Measurements from ENCODE around the gene SHISA3.

Gene SHISA3

DNA sequence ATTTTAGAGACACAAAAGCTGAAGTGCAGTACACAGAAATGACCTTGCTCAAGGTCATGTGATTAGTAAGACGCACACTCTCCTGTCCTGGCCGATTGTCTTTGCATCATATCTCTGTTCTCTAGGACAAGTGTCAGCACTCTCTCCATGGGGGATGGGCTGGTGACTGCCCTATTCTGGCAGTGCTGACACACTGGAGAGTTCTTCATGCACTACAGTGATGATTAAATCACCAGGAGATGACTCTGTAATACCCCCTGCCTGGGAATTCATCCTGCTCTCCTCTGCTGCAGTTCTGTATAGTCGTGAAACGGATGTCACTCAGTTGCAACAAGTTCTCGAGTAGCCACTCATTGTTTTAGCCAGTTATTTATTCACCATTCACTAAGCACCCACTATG lies 5.3 kb upstream of the SHISA3 start:
- no peak for DNase-seq (ENCODE audit: low spot score)

DNA sequence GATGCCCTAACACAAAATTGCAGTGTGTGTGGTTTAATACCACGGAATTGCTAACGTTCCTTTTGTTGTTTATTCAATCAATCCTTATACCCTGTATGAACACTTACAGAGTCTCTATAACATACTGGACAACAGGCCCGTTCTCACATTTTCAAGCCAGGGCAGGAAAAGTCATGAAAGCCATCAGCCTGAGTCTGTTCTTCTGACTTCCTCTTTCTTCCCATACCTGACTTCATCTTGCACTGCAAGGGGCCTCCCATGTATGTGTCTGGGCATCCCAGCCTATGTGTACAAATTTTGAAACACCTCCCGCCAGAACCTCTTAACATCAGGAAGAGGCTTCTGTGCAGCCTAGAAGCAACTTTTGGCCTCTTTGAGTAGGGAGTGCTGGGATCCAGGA lies 4.9 kb upstream of the SHISA3 start:
- DNase-seq (ENCODE audit: low spot score), result no peak

DNA sequence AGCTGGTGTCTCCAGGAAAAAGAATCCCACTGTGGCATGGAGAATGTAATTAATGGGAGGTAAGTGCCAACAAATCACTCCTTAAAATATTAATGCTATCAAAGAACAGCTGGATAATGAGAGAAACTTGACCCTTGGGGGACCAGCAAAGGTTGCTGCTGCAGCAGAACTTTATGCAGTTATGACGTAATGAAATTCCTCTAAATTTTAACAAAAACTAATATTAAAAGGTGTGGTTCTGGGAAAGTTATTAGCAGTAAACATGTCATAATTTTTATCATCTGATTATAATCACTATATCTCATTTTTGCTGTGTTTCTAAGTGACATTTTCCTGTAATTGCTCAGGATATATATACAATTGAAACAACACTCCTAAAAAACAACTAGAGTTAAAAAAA lies 1.7 kb upstream of the SHISA3 start:
- DNase-seq (ENCODE audit: low spot score), result no peak

DNA sequence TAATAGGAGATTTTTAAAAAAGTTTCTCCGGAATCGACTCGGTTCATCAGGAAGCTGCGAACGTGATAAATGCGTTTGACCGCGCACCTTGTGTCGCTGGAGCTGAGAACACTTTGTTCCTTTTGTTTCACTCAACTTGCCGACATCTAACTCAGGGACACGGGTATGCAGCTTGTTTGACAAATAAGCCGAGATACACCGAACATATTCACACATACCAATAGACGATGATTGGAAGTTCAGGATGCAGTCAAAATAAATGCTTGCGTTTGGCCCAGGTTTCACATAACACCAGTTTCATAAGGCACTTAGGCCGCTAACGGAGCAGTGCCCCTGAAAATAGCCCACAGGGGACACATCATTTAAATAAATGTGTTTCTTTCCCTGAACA lies 932 bp upstream of the SHISA3 start:
- DNase-seq (ENCODE audit: low spot score), result no peak

DNA sequence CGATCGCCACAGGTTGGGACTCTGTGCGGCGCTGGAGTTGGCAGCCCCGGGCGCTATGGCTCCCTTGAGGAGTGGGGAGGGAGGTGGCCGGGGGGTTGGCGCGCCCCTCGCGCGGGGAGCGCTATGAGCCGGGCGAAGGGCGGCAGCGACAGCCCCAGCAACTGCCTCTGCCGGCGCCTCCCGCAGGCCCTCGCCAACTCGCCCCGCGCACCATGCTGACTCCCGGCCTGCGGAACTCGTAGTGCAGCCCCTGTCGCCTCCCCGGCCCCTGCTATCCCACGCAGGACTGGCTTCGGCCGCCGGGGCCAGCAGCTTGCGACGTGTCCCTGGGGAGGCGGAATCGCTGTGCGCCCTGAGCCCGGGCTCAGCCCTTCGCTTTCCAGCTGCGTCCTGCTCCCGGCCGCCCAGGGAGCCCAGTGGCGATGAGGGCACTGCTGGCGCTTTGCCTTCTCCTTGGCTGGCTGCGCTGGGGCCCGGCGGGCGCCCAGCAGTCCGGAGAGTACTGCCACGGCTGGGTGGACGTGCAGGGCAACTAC lies 415 bp downstream of the SHISA3 start:
- DNase-seq (ENCODE audit: low spot score), result no peak

DNA sequence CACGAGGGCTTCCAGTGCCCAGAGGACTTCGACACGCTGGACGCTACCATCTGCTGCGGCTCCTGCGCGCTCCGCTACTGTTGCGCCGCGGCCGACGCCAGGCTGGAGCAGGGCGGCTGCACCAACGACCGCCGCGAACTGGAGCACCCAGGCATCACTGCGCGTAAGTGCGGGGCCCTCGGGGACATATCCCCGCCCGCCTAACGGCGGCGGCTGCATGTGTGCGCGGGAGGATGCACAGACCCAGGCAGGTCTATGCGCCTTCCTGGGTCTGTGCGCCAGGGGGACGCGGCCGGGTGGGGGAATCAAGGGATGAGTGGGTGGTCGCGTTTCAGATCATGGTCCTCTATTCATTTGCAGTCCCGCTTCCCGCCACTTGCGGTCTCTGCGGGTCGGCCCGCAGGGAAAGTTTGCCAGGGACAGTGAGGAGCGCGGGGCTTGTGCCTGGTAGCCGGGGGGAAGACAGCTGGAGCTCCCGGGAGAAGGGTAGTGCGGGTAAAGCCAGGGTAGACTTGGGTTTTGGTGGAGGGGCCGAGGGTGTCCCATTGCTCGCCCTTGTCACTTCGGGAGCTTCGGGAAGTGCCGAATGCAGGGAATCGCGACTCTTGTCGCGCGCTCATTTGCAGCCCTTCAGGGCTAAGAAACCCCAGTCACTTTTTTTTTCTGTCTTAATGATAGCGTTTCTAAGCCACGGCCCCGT lies 1.0 kb downstream of the SHISA3 start:
- DNase-seq (ENCODE audit: low spot score), result no peak

DNA sequence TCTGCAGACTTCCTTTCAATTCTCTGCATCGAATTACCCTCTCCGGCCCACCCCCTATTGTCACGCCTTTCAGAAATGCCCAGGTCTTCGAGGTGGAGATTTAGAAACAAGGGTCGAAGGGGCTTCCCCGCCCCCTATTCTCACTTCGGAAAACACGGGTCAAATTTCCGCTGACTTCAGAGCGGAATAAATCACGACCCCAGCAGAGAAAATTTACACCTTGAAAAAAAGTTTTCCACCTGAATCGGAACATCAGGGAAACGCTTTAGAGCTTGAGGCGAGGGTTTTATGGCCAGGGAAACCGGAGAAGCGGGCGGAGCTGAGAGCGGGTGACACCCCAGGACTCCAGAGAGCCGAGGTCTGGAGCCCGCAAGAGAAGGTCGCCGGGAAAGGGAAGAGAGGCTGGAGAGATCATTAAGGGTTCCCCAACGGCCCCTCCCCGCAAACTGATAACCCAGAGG lies 1.6 kb downstream of the SHISA3 start:
- no peak for DNase-seq (ENCODE audit: low spot score)

DNA sequence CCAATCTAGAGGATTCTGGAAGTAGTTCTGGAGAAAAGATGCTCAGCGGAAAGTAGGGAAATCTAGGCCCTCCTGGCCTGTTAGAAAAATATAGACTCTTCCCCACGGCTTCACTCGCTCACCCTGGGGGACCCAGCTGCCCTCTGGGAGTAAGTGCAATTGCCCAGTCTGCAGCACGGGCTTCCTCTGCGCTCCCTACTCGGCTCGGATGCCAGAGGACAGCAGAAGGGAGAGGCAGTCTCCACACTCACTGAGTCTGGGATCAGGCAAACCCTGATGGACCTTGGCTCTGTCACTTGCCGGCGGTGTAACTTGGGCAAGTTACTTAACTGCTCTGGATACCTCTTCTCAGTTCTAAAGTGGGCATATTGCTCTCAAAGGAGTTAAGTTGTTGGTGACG lies 2.1 kb downstream of the SHISA3 start:
- no peak for DNase-seq (ENCODE audit: low spot score)

DNA sequence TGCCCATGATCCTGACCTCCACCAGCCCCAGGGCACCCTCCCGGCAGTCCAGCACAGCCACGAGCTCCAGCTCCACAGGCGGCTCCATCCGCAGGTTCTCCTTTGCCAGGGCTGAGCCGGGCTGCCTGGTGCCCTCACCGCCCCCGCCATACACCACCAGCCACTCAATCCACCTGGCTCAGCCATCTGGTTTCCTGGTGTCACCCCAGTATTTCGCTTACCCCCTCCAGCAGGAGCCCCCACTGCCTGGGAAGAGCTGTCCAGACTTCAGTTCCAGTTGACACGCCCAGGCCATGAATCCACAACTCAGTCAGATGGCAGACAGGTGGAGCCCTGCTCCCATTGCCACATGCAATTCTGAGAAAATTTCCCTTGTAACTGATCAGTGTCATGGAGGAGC lies 3.9 kb downstream of the SHISA3 start:
- DNase-seq (ENCODE audit: low spot score), result no peak

DNA sequence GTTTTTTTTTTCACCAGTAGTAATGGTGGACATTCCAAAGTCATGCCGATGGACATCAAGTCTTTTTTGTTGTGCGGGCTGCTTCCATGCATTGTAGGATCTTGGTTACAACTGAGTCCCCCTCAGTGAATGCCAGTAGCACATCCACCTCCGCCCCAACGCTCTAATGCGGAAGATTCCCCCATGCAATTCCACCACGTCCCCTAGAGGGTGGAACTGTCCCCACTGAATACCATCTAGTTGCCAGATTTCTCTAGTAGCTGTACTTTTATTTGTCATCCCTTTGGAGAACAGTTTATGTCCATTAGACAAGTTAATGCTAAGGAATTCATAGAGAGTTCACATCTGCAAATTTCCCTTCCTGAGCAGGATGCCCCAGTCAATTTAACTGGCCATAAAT lies 6.7 kb downstream of the SHISA3 start:
- no peak for DNase-seq (ENCODE audit: low spot score)

DNA sequence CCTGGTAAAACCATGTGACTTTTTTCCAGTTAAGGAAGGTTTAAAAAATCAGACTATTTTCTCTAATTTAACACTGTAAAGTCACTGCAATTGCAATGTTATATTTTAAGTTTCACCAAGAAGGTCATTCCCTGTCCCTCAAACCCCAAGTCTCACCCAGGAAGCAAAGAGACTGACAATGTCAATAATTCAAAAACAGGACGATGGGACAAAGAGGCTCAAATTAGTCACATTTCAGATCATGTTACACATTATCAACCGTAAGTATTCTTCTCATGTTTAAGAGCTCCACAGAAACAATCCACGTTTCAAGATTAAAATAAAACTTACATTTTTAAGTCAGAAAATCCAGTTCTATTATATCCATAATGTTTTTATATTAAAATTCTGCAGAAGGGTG lies 13.2 kb downstream of the SHISA3 start:
- DNase-seq (ENCODE audit: low spot score), result no peak

DNA sequence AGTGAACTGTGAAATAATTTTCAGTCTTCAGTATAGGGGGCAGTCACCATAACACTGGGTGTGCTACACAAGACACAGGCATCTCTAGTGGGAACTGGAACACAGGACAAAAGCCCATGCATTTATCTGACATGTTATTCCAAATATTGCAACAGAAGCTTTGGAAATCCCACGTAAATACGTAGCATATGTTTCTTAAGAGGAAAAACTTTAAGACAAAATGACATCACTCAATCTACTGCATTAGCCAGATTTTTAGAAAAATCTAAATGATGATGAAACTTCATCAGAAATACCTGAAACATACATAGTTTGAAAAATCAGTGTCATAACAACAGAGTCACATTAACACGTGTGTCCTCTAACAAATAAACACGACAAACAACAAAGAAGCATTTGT lies 14.5 kb downstream of the SHISA3 start:
- no peak for DNase-seq (ENCODE audit: low spot score)

DNA sequence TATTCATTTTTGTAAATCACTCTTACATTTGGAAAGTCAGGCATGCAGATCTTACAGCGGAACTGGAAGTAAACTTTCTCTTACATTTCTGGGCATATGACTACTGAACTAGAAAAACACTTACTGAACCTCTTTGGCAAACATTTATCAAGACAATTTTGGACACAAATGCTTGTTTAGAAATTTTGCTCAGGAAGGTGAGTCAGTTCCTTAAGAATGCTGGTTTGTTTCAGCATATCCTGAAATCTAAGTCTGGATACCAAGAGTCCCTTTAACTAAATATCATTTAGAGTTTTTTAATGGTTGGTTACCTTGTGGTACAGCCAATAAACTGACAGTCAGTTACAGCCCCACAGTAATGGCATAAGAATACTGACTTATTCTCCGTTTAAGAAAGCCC lies 15.0 kb downstream of the SHISA3 start:
- no peak for DNase-seq (ENCODE audit: low spot score)

DNA sequence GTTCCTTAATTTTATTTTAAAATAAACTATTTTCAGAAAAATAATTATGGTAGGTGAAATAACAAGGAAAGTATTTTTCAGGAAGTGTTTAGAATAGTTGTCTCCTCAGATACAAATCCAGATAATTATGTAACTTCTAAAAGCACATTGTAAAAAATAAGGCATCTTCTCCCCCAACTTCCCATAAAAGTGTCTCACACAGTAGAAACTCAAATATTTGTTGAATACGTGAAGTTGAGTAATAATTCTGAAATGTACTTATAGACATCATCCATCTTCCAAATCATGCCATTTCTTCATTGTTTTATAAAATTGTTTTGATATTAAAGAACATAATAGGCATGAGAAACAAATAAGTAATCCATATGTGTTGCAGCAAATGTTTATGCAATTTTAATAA lies 18.0 kb downstream of the SHISA3 start:
- no peak for DNase-seq (ENCODE audit: low spot score)

DNA sequence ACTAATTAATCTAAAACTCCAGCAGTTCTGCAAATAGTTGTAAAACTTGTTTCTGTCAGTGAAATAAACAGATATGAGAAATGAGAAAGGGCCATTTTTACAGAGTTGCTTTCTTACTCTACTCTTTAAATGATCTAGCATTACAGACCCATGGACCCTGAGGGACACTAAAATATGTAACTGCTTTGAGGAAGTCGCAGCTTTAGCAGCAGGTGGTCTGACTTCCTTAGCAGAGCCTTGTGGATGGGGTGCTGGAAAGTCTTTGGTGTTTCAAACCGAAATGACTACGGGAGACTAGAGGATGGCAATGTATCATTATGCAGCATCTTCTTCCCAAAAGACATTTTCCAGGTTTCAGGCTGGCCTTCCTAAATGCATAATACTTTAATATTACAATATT lies 18.7 kb downstream of the SHISA3 start:
- no peak for DNase-seq (ENCODE audit: low spot score)

DNA sequence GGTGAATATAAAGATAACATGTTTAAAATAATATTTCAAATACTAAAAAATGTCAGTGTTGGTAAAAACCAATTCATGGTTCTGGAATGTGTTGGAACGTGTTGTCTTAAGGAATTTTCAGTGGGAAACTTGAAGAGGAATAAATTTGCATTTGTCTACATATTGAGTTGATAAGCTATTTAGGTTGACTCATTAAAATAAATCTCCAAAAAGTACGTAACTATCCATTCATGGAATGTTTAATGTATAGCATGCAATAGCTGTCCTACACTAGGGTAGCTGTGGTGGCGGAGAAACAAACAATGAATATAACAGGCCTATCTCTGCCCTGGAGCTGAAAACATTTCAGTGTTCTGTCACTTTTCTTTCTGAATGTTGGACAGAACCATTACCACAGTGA lies 20.3 kb downstream of the SHISA3 start:
- DNase-seq (ENCODE audit: low spot score), result no peak

DNA sequence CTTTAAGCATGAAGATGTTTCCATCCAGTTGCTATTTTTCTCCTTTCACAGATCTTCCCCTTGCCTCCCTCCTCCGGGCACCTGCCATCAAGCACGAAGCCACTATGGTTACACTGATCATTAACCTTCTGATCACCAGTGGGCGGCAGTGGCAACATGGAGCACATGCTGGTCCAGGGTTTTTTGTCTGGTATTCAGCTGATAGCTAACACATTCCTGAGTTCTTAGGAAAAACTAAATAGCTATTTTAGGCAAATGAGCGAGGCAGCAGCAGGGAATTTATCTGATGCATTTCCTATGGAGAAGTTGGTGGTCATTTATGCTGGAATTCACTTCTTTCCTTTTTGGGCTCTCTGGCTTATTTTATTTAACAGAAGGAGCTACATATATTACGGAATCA lies 22.9 kb downstream of the SHISA3 start:
- DNase-seq (ENCODE audit: low spot score), result no peak

DNA sequence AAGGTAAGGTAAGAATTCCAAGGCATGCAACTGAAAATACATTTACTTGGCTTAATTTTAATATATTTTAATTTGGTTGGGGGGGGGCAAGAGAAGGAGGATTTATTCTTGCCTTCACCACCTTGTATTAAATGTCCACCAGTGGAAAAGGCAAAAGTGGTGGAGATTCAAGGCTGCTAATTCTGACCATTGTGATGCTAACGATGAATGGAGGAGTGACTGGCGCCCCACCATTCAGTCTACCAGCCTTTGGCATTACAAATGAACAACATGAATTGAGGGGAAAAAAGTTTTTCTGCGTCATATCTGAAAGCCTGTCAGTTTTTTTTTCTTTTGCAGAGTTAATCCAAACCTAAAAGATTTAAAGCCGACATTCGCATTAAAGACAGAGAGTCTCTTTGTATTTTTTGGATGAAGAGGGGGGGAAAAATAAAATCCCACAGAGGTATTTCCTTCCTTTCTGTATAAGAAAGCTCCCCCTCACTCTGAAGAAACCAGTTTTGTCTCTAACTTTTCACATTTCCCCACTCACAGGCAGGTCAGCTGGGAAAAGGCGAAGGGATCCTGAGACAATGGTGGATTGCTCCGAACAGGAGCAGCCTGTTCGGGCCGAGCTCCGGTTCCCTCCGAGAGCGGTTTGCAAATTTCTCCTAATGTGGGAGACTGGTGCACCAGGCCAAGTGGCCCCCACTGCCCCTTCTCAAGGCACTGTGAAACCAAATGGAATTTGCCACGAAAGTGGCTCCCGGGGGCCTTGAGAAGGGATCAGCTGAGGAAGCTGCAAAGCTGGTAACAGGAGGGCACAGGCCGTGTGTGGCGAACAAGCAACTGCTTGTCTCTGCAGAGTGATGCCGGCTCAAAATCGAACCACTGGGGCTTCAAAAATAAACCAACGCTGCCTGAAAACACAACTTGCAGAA lies 28.1 kb downstream of the SHISA3 start:
- no peak for DNase-seq (ENCODE audit: low spot score)

DNA sequence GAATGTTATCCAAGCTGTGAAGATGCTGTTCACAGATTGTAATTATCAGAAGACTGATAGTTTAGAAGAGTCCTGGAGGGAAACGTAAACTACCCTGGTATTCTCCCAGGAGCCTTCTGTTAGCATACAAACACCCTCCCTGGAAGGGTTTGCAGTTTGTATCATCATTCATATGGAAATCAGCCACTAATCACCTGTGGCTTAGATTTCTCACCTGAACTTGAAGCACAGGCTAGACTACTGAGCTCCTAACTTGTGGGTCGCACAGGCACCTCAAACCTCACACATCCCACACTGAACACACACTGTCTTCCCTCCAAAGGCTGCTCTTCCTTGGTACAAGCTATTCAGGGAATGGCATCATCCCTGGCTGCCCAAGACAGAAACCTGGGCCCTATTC lies 30.7 kb downstream of the SHISA3 start:
- DNase-seq (ENCODE audit: low spot score), result no peak

DNA sequence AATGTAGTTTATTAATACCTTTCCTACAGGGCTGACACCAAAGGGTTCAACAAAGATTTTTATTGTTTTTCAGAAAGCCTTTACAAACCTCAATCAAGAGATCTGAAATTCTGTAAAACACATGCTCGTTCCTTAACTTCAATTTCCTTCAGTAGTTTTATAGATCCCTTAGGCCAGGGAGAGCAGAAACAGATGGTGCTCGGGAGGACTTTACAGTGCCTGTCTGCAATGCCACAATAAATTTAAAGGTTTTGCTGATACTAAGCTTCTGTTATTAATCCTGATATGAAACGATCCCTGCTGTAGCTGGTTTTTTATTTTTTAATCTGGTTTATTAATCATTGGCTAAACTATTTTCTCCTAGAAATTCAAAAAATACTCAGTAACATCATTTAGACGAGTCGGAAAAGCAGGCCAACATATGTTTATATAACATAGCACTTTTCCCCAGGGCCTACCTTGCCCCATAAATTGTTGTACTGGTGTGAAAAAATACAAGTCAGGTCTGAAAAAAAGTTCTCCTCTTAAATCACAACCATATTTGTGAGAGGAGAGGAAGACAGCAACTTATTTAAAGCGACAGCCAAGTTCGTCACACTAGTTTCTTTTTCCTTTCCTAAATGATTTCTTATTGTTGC lies 39.8 kb downstream of the SHISA3 start:
- no peak for DNase-seq (ENCODE audit: low spot score)

DNA sequence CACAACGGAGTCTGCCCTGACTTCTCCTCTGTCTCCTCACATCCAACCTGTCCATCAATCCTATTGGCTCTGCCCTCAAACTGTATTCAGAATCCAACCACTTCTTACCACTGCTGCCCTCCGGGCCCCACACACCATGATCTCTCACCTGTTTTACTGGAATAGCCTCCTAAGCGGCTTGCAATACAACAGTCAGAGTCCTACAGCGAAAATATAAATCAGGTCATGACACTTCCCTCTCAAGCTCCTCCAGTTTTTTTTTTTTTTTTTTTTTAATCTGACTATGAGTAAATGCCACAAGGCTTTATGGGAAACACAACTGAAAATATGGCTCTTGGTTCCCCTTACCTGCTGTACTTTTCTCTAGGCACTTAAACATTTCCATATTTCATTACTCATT lies 42.8 kb downstream of the SHISA3 start:
- DNase-seq (ENCODE audit: low spot score), result no peak

DNA sequence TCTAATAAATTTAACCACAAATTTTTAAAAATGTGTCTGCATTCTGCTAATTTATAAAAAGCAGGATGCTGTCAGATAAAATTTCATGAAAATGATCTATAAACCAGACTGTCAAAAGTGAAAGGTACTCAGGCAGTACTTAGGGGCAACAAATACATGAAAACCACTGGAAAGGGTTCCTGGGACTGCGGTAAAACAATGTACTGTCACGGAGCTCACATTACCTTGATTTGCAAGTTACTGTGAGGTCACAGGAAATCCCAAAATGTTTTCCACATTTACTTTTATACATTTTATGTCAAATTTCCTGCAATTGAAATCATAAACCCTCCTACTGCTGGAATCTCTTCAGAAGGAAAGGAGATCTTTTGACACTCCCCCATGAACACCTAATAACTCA lies 45.3 kb downstream of the SHISA3 start:
- no peak for DNase-seq (ENCODE audit: low spot score)

DNA sequence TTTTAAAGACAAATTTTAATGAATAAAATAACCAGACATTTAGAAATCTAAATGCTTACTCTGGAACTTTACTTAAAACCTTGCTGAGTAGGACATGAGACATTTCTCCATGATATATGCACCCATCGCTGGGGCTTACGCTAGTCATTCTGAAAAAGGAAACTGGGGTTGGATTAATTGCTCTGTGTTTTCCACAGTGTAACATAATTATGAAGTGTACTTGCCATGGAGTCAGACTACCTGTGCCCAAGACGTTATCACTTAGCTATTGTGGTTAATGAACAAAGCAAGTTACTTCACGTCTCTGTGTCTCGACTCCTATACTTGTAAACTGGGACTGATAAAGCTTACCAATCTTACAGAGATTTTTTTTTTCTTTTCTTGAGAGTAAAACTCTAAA lies 47.8 kb downstream of the SHISA3 start:
- no peak for DNase-seq (ENCODE audit: low spot score)

Measured in CD4-positive, alpha-beta T cell treated with Interleukin-2 at 100 ng/mL for 4 hours (primary cell).